Stimulated activated CD8-positive, alpha-beta memory T cell treated with anti-CD3 and anti-CD28 coated beads, Interleukin-15, amount 100 ng/mL, for 48 hours (primary cell): ENCODE data around the gene DMXL1.

Experiments
- DNase-seq, 2 donors: peaks; one replicate each; pipeline ENCODE4 v3.0.0-alpha.2; 2020; ENCODE audit warnings: low read depth in 2 of 2

DMXL1 gene

DNA sequence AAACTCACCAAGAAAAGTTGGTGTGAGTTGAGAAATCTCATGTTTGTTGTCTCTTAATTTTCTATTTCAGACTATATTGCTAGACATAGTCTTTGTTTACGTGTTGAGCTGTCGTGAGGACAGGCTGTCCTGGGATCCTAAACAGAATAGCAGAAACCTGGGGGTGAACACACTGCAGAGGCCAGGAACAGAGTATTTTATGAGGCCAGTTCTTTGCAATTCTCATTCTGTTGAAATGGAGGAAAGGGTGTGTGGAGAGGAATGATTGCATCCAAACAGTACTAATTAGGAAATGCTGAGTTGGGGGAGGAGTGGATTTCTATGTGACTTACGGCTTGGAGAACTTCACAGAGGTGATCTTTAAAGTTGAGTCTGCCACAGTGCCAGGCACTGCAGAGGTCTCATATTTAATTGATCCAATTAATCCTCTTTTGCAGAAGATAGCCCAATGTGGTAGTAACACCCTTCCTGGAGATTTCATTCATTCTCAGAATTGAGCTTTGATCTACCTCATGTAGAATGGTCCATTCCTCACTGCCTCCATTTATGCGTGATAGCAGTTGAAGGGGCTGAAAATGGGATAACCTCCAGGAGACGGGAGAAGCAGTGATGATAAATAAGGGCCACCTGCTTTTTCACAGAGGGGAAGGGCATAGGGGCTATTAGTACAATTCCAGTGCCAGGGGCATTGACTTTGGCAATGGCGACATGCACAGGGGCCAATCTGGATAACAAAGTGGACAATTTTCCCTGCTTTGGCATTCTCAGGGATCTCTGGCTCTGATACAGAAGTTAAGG is 200.3 kb downstream of the DMXL1 start:
- no peak for DNase-seq

- no peak for DNase-seq
These were observed 201.2 kb downstream of the DMXL1 start for GRCh38 chr5:119271758-119272730.

- DNase-seq: no peak
These were observed 202.5 kb downstream of the DMXL1 start for GRCh38 chr5:119273391-119273839.

GRCh38 chr5:119274030-119274766 is 203.3 kb downstream of the DMXL1 start:
- no peak for DNase-seq

DNA sequence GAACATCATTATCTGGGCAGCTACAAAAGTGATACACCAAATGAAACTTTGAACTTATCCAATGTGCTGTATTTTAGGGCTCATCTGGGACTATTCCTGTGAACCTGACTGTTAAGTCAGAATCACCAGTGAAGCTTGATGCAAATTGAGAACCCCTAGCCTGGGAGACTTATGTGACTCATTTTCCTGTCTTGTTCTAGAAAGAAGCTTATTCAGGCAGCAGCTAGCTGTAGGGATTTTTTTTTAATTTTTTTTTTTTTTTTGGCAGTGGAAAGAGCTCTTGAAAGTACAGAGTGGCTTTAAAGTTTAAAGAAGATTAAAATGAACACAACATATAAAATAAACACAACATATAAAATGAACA is 203.9 kb downstream of the DMXL1 start:
- no peak for DNase-seq

- no peak for DNase-seq
These were observed 204.3 kb downstream of the DMXL1 start for GRCh38 chr5:119275146-119275545.

- DNase-seq: no peak
These were observed 204.8 kb downstream of the DMXL1 start for GRCh38 chr5:119275601-119276173.

- DNase-seq: no peak
These were observed 206.1 kb downstream of the DMXL1 start for GRCh38 chr5:119276978-119277377.

- no peak for DNase-seq
These were observed 208.2 kb downstream of the DMXL1 start for GRCh38 chr5:119279093-119279492.

DNA sequence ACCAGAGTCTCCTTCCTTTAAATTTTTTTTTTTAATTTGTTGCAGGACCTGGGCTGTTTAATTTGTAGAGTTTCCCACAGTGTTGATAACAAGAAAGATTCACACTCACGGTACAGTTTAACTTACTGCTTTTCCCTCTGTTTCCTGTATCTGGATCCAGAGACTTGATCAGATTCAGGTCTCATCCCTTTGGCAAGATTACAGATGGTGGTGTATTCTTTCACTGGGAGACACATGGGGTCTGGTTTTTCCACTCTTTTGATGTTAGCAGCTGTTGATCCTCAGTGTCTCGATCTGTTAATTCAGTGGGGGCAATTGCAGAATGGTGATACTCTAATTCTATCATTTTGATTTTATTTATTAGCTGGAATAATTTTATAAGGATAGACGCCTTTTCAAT is 209.5 kb downstream of the DMXL1 start:
- no peak for DNase-seq

DNA sequence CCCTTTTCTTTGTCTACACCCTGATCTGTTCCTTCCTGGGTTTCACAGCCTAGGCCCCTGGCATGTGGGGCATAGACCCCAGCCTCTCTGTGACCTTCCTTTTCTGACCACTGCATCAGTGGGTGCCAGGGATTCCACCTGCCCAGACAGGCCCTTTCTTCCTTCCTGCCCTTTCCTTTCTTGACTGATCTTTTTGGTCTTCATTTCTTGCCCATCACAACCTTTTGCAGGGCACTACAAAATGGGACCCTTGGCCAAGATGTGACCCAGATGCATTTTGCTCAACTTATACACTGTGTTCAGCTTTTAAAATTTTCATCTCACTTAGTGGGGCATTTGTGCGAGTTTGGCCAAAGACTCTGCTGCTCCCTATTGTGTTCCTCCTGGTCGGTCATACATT is 211.7 kb downstream of the DMXL1 start:
- no peak for DNase-seq

DNA sequence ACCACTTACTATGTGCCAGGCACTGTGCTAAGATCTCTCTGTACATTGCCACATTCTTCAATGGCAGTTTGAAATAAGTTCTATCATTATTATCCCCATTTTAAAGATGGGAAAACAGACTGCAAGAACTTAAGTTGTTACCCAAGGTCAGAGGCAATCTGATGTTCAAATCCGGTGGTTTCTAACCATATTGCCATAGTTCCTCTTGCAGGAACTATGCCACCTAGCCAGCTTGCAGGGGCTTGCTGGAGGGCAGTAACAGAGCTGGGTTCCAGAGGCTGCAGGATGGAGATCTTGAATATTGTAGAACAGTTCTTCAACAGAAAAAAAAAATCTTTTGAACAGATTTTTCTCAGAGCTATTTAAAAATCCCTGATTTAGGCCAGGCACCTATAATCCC is 213.1 kb downstream of the DMXL1 start:
- DNase-seq: no peak

- DNase-seq: no peak
These were observed 214.4 kb downstream of the DMXL1 start for GRCh38 chr5:119285070-119285916.

DNA sequence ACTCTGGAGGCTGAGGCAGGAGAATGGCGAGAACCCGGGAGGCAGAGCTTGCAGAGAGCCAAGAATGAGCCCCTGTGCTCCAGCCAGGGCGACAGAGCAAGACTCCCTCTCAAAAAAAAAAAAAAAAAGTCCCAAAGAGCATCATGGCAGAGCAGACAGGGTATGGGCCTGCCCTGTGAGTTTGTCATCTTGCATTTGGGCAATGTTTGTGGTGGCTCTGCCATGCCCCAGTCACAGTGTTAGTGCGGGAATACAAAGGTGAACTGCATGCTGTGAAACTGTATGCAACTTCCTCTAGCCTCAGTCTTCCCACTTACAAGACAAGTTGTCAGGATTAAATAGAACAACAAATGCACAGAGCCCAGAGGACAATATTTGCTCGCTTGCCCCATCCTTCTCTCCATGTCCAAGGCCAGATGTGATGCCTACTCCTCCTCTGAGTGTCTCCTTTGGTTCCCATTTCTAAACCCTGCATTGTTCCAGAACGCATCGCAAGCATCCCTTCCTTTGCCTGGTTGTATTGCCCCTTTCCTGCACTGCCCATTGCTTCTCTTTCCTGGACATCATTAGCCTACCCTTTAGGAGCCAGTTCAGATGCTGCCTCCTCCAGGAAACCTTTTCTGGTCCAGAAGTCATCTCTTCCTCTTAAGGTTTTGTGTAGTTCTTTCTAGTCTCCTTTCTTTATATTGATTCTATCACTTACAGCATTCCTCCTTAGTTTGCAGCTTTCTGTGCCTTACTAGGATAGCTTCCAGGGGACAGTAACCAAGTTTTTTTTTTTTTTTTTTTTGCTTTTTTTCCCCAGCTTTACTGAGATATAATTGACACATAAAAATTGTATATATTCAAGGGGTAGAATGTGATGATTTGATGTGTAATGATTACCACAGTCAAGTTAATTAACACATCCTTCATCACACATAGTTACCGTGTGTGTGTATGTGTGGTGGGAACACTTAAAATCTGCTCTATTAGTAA is 215.9 kb downstream of the DMXL1 start:
- no peak for DNase-seq

DNA sequence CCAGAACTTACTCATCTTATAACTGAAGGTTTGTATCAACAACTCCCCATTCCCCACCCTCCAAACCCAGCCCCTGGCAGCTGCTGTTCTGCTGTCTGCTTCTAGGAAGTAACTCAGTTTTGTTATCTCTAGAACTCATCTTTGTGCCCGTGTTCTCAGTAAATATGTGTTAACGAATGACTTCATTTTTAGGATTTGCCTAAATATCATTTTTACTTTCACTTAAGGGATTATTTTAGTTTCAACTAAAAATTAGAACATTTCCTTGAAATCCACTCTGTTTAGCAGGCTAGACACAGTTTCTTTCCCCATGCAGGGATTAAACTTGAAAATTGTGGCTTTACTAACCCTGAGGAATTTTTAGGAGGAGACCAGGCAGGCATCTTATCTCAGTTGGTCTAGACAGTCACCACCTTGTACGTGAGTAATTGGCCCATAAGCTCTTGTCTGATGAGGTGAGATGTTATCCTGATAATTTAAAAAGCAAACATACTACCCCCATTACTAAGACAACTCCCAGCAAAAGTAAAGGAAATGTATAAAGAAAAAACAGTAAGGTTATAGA is 216.7 kb downstream of the DMXL1 start:
- no peak for DNase-seq

DNA sequence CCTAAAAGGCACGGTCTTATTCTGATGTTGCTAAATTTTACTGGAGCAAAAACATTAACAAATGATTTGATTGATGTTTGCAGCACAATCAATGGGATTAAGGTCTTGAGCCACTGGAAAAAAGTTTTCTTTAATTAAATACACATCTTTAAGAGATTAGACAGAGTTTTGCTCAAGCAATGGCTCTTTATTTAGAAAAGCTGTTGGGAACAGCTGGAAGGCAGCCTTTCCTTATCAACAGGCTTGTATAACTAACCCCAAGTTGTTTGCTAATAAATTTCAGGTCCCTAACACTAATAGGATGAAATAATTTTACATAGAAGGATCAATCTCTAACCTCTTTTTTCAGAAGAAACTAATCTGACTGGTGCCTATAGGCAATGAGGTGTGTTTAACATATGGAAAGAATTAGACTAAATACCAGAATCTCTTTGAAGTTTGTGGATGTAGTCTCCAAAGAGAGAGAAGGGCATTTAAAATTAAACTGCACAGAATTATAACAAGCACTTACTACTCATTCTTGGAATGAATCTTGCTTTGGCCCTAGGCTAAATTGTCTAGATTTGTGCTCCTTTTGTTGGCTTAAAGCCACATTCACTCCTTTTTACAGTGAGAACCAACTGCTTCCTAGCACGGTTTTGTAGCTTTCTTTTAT is 217.6 kb downstream of the DMXL1 start:
- DNase-seq: no peak

GRCh38 chr5:119289438-119290044 is 218.7 kb downstream of the DMXL1 start:
- DNase-seq: no peak

DNA sequence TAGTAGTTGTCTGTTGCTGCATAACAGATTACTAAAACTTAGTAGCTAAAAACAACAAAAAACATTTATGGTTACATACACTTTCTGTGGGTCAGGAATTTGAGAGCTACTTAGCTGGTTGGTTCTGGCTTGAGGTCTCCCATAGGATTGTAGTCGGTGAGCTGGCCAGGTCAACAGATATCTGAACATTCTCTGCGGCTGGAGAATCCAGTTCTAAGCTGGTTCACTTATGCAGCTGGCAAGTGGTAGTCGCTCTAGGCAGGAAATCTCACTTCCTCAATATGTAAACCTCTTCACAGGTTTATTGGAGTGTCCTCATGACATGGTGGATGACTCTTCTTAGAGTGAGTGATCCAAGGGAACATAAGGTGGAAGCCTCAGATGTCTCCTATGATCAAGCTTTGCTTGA is 219.3 kb downstream of the DMXL1 start:
- no peak for DNase-seq
